Activated naive CD4-positive, alpha-beta T cell treated with anti-CD3 and anti-CD28 coated beads for 36 hours (primary cell): ENCODE measurements around the gene B9D1. TPM values are rescaled to one million over a fixed set of nuclear protein-coding genes. Genes with fewer than 3 reads are reported as not detected.
A peak's percentile ranks its signal among the peaks of the same experiment; 100 is the strongest.
"Not testable (repeated sequence)": the region's sequence is repeated elsewhere in the genome, so short reads cannot be mapped to it uniquely, and the experiment has no call there.

Experiments used
- CTCF ChIA-PET: fragments of 350-600 bp; sonication (Branson Sonifier 250); formaldehyde crosslinking; loops from one replicate; lab custom pipeline; 2021; ENCODE audit warnings: antibody characterized with exemption; lab: Charles Lee
- DNase-seq: peaks from one replicate; pipeline ENCODE4 v3.0.0-alpha.2; 2020
- H3K27ac Mint-ChIP-seq: one replicate; pipeline ENCODE4 v1.8.0; 2021; ENCODE audit warnings: mild to moderate bottlenecking, mixed read lengths
- H3K27me3 Mint-ChIP-seq: one replicate; pipeline ENCODE4 v1.8.0; 2021; ENCODE audit warnings: low read depth, mixed read lengths
- H3K36me3 Mint-ChIP-seq: one replicate; pipeline ENCODE4 v1.8.0; 2021; ENCODE audit warnings: low read depth, mixed read lengths
- H3K4me1 Mint-ChIP-seq: one replicate; pipeline ENCODE4 v1.8.0; 2021; ENCODE audit warnings: low read depth, mixed read lengths
- H3K4me3 Mint-ChIP-seq: one replicate; pipeline ENCODE4 v1.8.0; 2021; ENCODE audit warnings: mild to moderate bottlenecking, moderate library complexity, mixed read lengths
- H3K9me3 Mint-ChIP-seq: one replicate; pipeline ENCODE4 v1.8.0; 2021; ENCODE audit warnings: mixed read lengths
- intact Hi-C: fragments of 100-400 bp; cut with micrococcal nuclease; formaldehyde crosslinking; loops from one replicate; pipeline ENCODE4 v1.15.1; 2023
- total RNA-seq, 2 experiments: library from RNA; stranded (reverse); gene quantifications; one replicate each; pipeline ENCODE4 v1.2.3, GENCODE V29; 2021

Gene B9D1
- total RNA-seq, 2 experiments from 2014 or later = 8.7 TPM

- Mint-ChIP-seq H3K4me1 (peaks cover 5% of the 10 kb centered on the region), H3K9me3 (no peaks in the 10 kb centered on the region), H3K4me3 (peak overlapping the region; percentile 45), H3K27me3 (peaks cover 2% of the 10 kb centered on the region), H3K27ac (no peak overlapping the region), H3K36me3 (no peaks in the 10 kb centered on the region)
- intact Hi-C loops = loop anchor here (10.0 kb wide), 1 partner anchor 613 kb away; the partner anchor contains the start of gene AKAP10
- DNase-seq = no peak
- CTCF ChIA-PET = no interaction called here
Measured at GRCh38 chr17:19361326-19361725, 1.2 kb downstream of the B9D1 start.

GRCh38 chr17:19360772-19361171, 1.8 kb downstream of the B9D1 start:
- H3K27ac Mint-ChIP-seq = no peak overlapping the region
- peaks cover 5% of the 10 kb centered on the region for H3K4me1 Mint-ChIP-seq
- peaks cover 2% of the 10 kb centered on the region for H3K27me3 Mint-ChIP-seq
- H3K4me3 Mint-ChIP-seq = no peak overlapping the region
- H3K36me3 Mint-ChIP-seq = no peaks in the 10 kb centered on the region
- CTCF ChIA-PET = no interaction called here
- no peaks in the 10 kb centered on the region for H3K9me3 Mint-ChIP-seq
- no peak for DNase-seq
- intact Hi-C loops = loop anchor here (10.0 kb wide), 1 partner anchor 614 kb away; the partner anchor contains the start of gene AKAP10

- H3K36me3 Mint-ChIP-seq = no peaks in the 10 kb centered on the region
- no peak overlapping the region for H3K27ac Mint-ChIP-seq
- peaks cover 5% of the 10 kb centered on the region for H3K4me1 Mint-ChIP-seq
- no peaks in the 10 kb centered on the region for H3K9me3 Mint-ChIP-seq
- no peak for DNase-seq
- CTCF ChIA-PET = no interaction called here
- intact Hi-C loops = loop anchor here (10.0 kb wide), 1 partner anchor 615 kb away; the partner anchor contains the start of gene AKAP10
- no peak overlapping the region for H3K4me3 Mint-ChIP-seq
- peaks cover 2% of the 10 kb centered on the region for H3K27me3 Mint-ChIP-seq
Measured at GRCh38 chr17:19359856-19360255, 2.7 kb downstream of the B9D1 start.

GRCh38 chr17:19359151-19359550, 3.4 kb downstream of the B9D1 start:
- CTCF ChIA-PET = no interaction called here
- no peak overlapping the region for H3K4me3 Mint-ChIP-seq

GRCh38 chr17:19357761-19358160, 4.8 kb downstream of the B9D1 start:
- no peak overlapping the region for H3K4me3 Mint-ChIP-seq
- intact Hi-C loops = no loop called here
- CTCF ChIA-PET = no interaction called here
- H3K27me3 Mint-ChIP-seq = peaks cover 4% of the 10 kb centered on the region
- H3K4me1 Mint-ChIP-seq = peaks cover 3% of the 10 kb centered on the region
- DNase-seq = no peak
- H3K27ac Mint-ChIP-seq = no peak overlapping the region
- H3K36me3 Mint-ChIP-seq = no peaks in the 10 kb centered on the region
- H3K9me3 Mint-ChIP-seq = no peaks in the 10 kb centered on the region

More at GRCh38 chr17:19359151-19359550, 3.4 kb downstream of the B9D1 start:
- H3K4me1 Mint-ChIP-seq = peaks cover 5% of the 10 kb centered on the region
- H3K9me3 Mint-ChIP-seq = no peaks in the 10 kb centered on the region
- no peak overlapping the region for H3K27ac Mint-ChIP-seq
- DNase-seq = no peak
- intact Hi-C loops = no loop called here
- no peaks in the 10 kb centered on the region for H3K36me3 Mint-ChIP-seq
- H3K27me3 Mint-ChIP-seq = peaks cover 3% of the 10 kb centered on the region

- intact Hi-C loops = no loop called here
- H3K27ac Mint-ChIP-seq = no peak overlapping the region
- CTCF ChIA-PET = no interaction called here
- H3K27me3 Mint-ChIP-seq = peaks cover 4% of the 10 kb centered on the region
- H3K4me1 Mint-ChIP-seq = peaks cover 3% of the 10 kb centered on the region
- H3K9me3 Mint-ChIP-seq = no peaks in the 10 kb centered on the region
- no peak for DNase-seq
- H3K36me3 Mint-ChIP-seq = no peaks in the 10 kb centered on the region
- H3K4me3 Mint-ChIP-seq = no peak overlapping the region
Measured at GRCh38 chr17:19357351-19357750, 5.2 kb downstream of the B9D1 start.

- CTCF ChIA-PET = interaction anchor here (0.7 to 2.1 kb wide), 6 partner anchors 8 to 93 kb away, joined by 3 to 12 read pairs (median 5); partner anchors contain the start of gene B9D1
- Mint-ChIP-seq H3K4me1 (no peaks in the 10 kb centered on the region), H3K4me3 (no peak overlapping the region), H3K27me3 (peaks cover 2% of the 10 kb centered on the region), H3K27ac (no peak overlapping the region), H3K9me3 (no peaks in the 10 kb centered on the region), H3K36me3 (no peaks in the 10 kb centered on the region)
- intact Hi-C loops = no loop called here
- DNase-seq = no peak
Measured at GRCh38 chr17:19354748-19355147, 7.8 kb downstream of the B9D1 start.

- H3K4me1 Mint-ChIP-seq, DNase-seq, H3K27ac Mint-ChIP-seq, H3K9me3 Mint-ChIP-seq, H3K36me3 Mint-ChIP-seq, H3K27me3 Mint-ChIP-seq, H3K4me3 Mint-ChIP-seq, intact Hi-C loops: not testable (repeated sequence)
- CTCF ChIA-PET = interaction anchor here (1.7 to 2.1 kb wide), 3 partner anchors 9 to 80 kb away, joined by 5 to 12 read pairs (median 5); partner anchors contain the start of gene B9D1
Measured at GRCh38 chr17:19353401-19353800, 9.1 kb downstream of the B9D1 start.

- Mint-ChIP-seq H3K27ac (no peak overlapping the region), H3K36me3 (no peaks in the 10 kb centered on the region), H3K4me1 (no peaks in the 10 kb centered on the region), H3K4me3 (no peak overlapping the region), H3K9me3 (no peaks in the 10 kb centered on the region), H3K27me3 (no peaks in the 10 kb centered on the region)
- CTCF ChIA-PET = no interaction called here
- intact Hi-C loops = no loop called here
- no peak for DNase-seq
Measured at GRCh38 chr17:19348806-19349205, 13.7 kb downstream of the B9D1 start.

GRCh38 chr17:19348081-19348650, 14.4 kb downstream of the B9D1 start:
- H3K4me1 Mint-ChIP-seq = no peaks in the 10 kb centered on the region
- no peaks in the 10 kb centered on the region for H3K27me3 Mint-ChIP-seq
- no peak overlapping the region for H3K4me3 Mint-ChIP-seq
- no peaks in the 10 kb centered on the region for H3K36me3 Mint-ChIP-seq
- intact Hi-C loops = no loop called here
- no peaks in the 10 kb centered on the region for H3K9me3 Mint-ChIP-seq
- H3K27ac Mint-ChIP-seq = no peak overlapping the region
- no peak for DNase-seq
- CTCF ChIA-PET = interaction anchor here (1.2 kb wide), 1 partner anchor 10 kb away, joined by 3 read pairs; no protein-coding TSS in a partner anchor

- no peak overlapping the region for H3K27ac Mint-ChIP-seq
- no peaks in the 10 kb centered on the region for H3K9me3 Mint-ChIP-seq
- no peaks in the 10 kb centered on the region for H3K4me1 Mint-ChIP-seq
- H3K36me3 Mint-ChIP-seq = no peaks in the 10 kb centered on the region
- no peak overlapping the region for H3K4me3 Mint-ChIP-seq
- no peaks in the 10 kb centered on the region for H3K27me3 Mint-ChIP-seq
- intact Hi-C loops = no loop called here
- CTCF ChIA-PET = interaction anchor here (1.2 kb wide), 1 partner anchor 9 kb away, joined by 3 read pairs; no protein-coding TSS in a partner anchor
- DNase-seq = no peak
Measured at GRCh38 chr17:19347323-19348080, 15.0 kb downstream of the B9D1 start.

- Mint-ChIP-seq H3K4me3 (no peak overlapping the region), H3K36me3 (no peaks in the 10 kb centered on the region), H3K9me3 (no peaks in the 10 kb centered on the region), H3K27ac (no peak overlapping the region), H3K27me3 (peaks cover 6% of the 10 kb centered on the region), H3K4me1 (no peaks in the 10 kb centered on the region)
- DNase-seq = no peak
- CTCF ChIA-PET = interaction anchor here (1.2 kb wide), 1 partner anchor 8 kb away, joined by 3 read pairs; no protein-coding TSS in a partner anchor
- intact Hi-C loops = no loop called here
Measured at GRCh38 chr17:19346351-19347255, 15.9 kb downstream of the B9D1 start.
